ENCODE measurements around the gene ATG101. TPM values are rescaled to one million over a fixed set of nuclear protein-coding genes. Genes with fewer than 3 reads are reported as not detected.

Gene ATG101
- total RNA-seq, 2 experiments from 2014 or later: 20.6 to 20.9 TPM

- Histone ChIP-seq H3K9me3 (ENCODE audit: control insufficient read depth in 1 of 2, insufficient read depth in 1 of 2, low read length in 2 of 2) (no peaks in the 10 kb centered on the region), H3K4me3 (ENCODE audit: low read length) (no peak overlapping the region), H3K36me3 (ENCODE audit: insufficient read depth, low read length) (no peaks in the 10 kb centered on the region), H3K27ac (ENCODE audit: low read depth in 1 of 2, low read length in 2 of 2) (no peak overlapping the region), H3K4me1 (ENCODE audit: insufficient read depth, low read length) (peaks cover 4% of the 10 kb centered on the region), H3K27me3 (ENCODE audit: control insufficient read depth in 1 of 2, insufficient read depth in 2 of 2, low read length in 2 of 2) (no peaks in the 10 kb centered on the region)
- CTCF ChIA-PET: interaction anchor here (0.6 kb wide), 1 partner anchor 27 kb away, joined by 3 read pairs; no protein-coding TSS in a partner anchor
- ATAC-seq (ENCODE audit: poor library complexity): no peak
- Mint-ChIP-seq H3K27ac (no peak overlapping the region), H3K4me3 (no peak overlapping the region), H3K4me1 (ENCODE audit: low read depth) (peaks cover 4% of the 10 kb centered on the region), H3K9me3 (no peaks in the 10 kb centered on the region), H3K36me3 (ENCODE audit: low read depth) (peaks cover 3% of the 10 kb centered on the region), H3K27me3 (no peaks in the 10 kb centered on the region)
- POLR2A ChIA-PET: no interaction called here
- DNase-seq: no peak
- no peak for TF ChIP-seq CTCF (IDR thresholded peaks at IDR 0.05)
- intact Hi-C loops (cut with DNase I, micrococcal nuclease): no loop called here
Measured at GRCh38 chr12:52063981-52064649, 5.7 kb upstream of the ATG101 start.

- Histone ChIP-seq H3K4me1 (ENCODE audit: insufficient read depth, low read length) (peaks cover 21% of the 10 kb centered on the region), H3K27me3 (ENCODE audit: control insufficient read depth in 1 of 2, insufficient read depth in 2 of 2, low read length in 2 of 2) (no peaks in the 10 kb centered on the region), H3K27ac (ENCODE audit: low read depth in 1 of 2, low read length in 2 of 2) (no peak overlapping the region), H3K4me3 (ENCODE audit: low read length) (no peak overlapping the region), H3K9me3 (ENCODE audit: control insufficient read depth in 1 of 2, insufficient read depth in 1 of 2, low read length in 2 of 2) (no peaks in the 10 kb centered on the region), H3K36me3 (ENCODE audit: insufficient read depth, low read length) (no peaks in the 10 kb centered on the region)
- intact Hi-C loops (cut with DNase I, micrococcal nuclease): no loop called here
- Mint-ChIP-seq H3K36me3 (ENCODE audit: low read depth) (peaks cover 20% of the 10 kb centered on the region), H3K4me1 (ENCODE audit: low read depth) (peaks cover 24% of the 10 kb centered on the region), H3K9me3 (no peaks in the 10 kb centered on the region), H3K27me3 (no peaks in the 10 kb centered on the region), H3K4me3 (no peak overlapping the region), H3K27ac (no peak overlapping the region)
- ChIA-PET POLR2A (no interaction called here), CTCF (interaction anchor here (7.4 kb wide), 1 partner anchor 42 kb away, joined by 149 read pairs; no protein-coding TSS in a partner anchor)
- no peak for TF ChIP-seq CTCF (IDR thresholded peaks at IDR 0.05)
- no peak for ATAC-seq (ENCODE audit: poor library complexity)
- no peak for DNase-seq
Measured at GRCh38 chr12:52066346-52067080, 3.3 kb upstream of the ATG101 start.

GRCh38 chr12:52067081-52067374 lies 2.8 kb upstream of the ATG101 start:
- Mint-ChIP-seq H3K36me3 (ENCODE audit: low read depth) (peaks cover 23% of the 10 kb centered on the region), H3K4me1 (ENCODE audit: low read depth) (peaks cover 28% of the 10 kb centered on the region), H3K27me3 (no peaks in the 10 kb centered on the region), H3K4me3 (no peak overlapping the region), H3K27ac (no peak overlapping the region), H3K9me3 (no peaks in the 10 kb centered on the region)
- CTCF ChIA-PET: interaction anchor here (7.4 kb wide), 1 partner anchor 42 kb away, joined by 149 read pairs; no protein-coding TSS in a partner anchor
- Histone ChIP-seq H3K27ac (ENCODE audit: low read depth in 1 of 2, low read length in 2 of 2) (no peak overlapping the region), H3K4me3 (ENCODE audit: low read length) (no peak overlapping the region), H3K9me3 (ENCODE audit: control insufficient read depth in 1 of 2, insufficient read depth in 1 of 2, low read length in 2 of 2) (no peaks in the 10 kb centered on the region), H3K27me3 (ENCODE audit: control insufficient read depth in 1 of 2, insufficient read depth in 2 of 2, low read length in 2 of 2) (no peaks in the 10 kb centered on the region), H3K4me1 (ENCODE audit: insufficient read depth, low read length) (peaks cover 25% of the 10 kb centered on the region), H3K36me3 (ENCODE audit: insufficient read depth, low read length) (peaks cover 3% of the 10 kb centered on the region)
- DNase-seq: no peak
- POLR2A ChIA-PET: no interaction called here
- no peak for TF ChIP-seq CTCF (IDR thresholded peaks at IDR 0.05)
- intact Hi-C loops (cut with DNase I, micrococcal nuclease): no loop called here
- ATAC-seq (ENCODE audit: poor library complexity): no peak

Data from CD4-positive, alpha-beta T cell (primary cell).